ENCODE data around the gene FAM120C.

FAM120C gene

GRCh38 chrX:54182864-54183613 lies at the start of gene FAM120C:
TSS of gene FAM120C (minus strand) at chrX:54183254. CDS start at chrX:54183198, 56 bp downstream.
- DNase-seq (ENCODE audit: low spot score), result peak; percentile 70

GRCh38 chrX:54230435-54231148 lies 47.5 kb upstream of the FAM120C start:
- peak; percentile 26 for DNase-seq (ENCODE audit: low spot score)

- DNase-seq (ENCODE audit: low spot score), result no peak
Measured at GRCh38 chrX:54223581-54223980, 40.5 kb upstream of the FAM120C start.

GRCh38 chrX:54213603-54214002 lies 30.5 kb upstream of the FAM120C start:
- DNase-seq (ENCODE audit: low spot score), result no peak

GRCh38 chrX:54208531-54208930 lies 25.5 kb upstream of the FAM120C start:
- no peak for DNase-seq (ENCODE audit: low spot score)

GRCh38 chrX:54198262-54198661 lies 15.2 kb upstream of the FAM120C start:
- DNase-seq (ENCODE audit: low spot score), result no peak

GRCh38 chrX:54194982-54195588 lies 12.0 kb upstream of the FAM120C start:
- no peak for DNase-seq (ENCODE audit: low spot score)

- no peak for DNase-seq (ENCODE audit: low spot score)
Measured at GRCh38 chrX:54193085-54193821, 10.2 kb upstream of the FAM120C start.

GRCh38 chrX:54184474-54184873 lies 1.4 kb upstream of the FAM120C start:
- no peak for DNase-seq (ENCODE audit: low spot score)

GRCh38 chrX:54182194-54182863 lies 725 bp downstream of the FAM120C start:
- DNase-seq (ENCODE audit: low spot score), result peak; percentile 54

GRCh38 chrX:54181202-54181953 lies 1.7 kb downstream of the FAM120C start:
- DNase-seq (ENCODE audit: low spot score), result peak; percentile 27

- peak; percentile 44 for DNase-seq (ENCODE audit: low spot score)
Measured at GRCh38 chrX:54180403-54180802, 2.7 kb downstream of the FAM120C start.

GRCh38 chrX:54178100-54178940 lies 4.7 kb downstream of the FAM120C start:
- peak; percentile 51 for DNase-seq (ENCODE audit: low spot score)

GRCh38 chrX:54177306-54177705 lies 5.7 kb downstream of the FAM120C start:
- no peak for DNase-seq (ENCODE audit: low spot score)

- no peak for DNase-seq (ENCODE audit: low spot score)
Measured at GRCh38 chrX:54173791-54174190, 9.3 kb downstream of the FAM120C start.

GRCh38 chrX:54172455-54172854 lies 10.6 kb downstream of the FAM120C start:
- no peak for DNase-seq (ENCODE audit: low spot score)

- no peak for DNase-seq (ENCODE audit: low spot score)
Measured at GRCh38 chrX:54171527-54172250, 11.4 kb downstream of the FAM120C start.

- DNase-seq (ENCODE audit: low spot score), result no peak
Measured at GRCh38 chrX:54171091-54171490, 12.0 kb downstream of the FAM120C start.

- no peak for DNase-seq (ENCODE audit: low spot score)
Measured at GRCh38 chrX:54166915-54167314, 16.1 kb downstream of the FAM120C start.
